Bronchial epithelial cell (primary cell): Measurements from ENCODE around the gene NTN3. TPM values are rescaled to one million over a fixed set of nuclear protein-coding genes. Genes with fewer than 3 reads are reported as not detected.
"Not testable (repeated sequence)": the region's sequence is repeated elsewhere in the genome, so short reads cannot be mapped to it uniquely, and the experiment has no call there.

Experiments
- DNase-seq: peaks from one replicate; pipeline ENCODE4 v3.0.0-alpha.2; 2010; ENCODE audit warnings: low read depth
- FAIRE-seq: peaks from 2 replicates; lab custom pipeline; 2011; peaks lifted over from hg19 to GRCh38; lab: Jason Lieb, UNC
- H3K27me3 ChIP-seq: 2 replicates; pipeline ENCODE4 v1.5.1; 2011; ENCODE audit warnings: low read length; ENCODE audit not compliant: control insufficient read depth, insufficient read depth
- H3K36me3 ChIP-seq: 2 replicates; pipeline ENCODE4 v1.5.1; 2011; ENCODE audit warnings: low read length; ENCODE audit not compliant: control insufficient read depth, insufficient read depth
- H3K4me3 ChIP-seq: 2 replicates; pipeline ENCODE4 v1.5.1; 2011; ENCODE audit warnings: mild to moderate bottlenecking, low read depth, low read length, control low read depth
- CTCF ChIP-seq: IDR thresholded peaks from 2 replicates; pipeline ENCODE4 v1.5.1; 2011; ENCODE audit warnings: mild to moderate bottlenecking, moderate library complexity, low read length, control low read depth, inconsistent platforms; ENCODE audit not compliant: insufficient read depth, severe bottlenecking
- total RNA-seq: library from RNA; depleted of rRNA; stranded (reverse); fragments of >200 nt; gene quantifications from 2 replicates; pipeline ENCODE4 v1.2.1, GENCODE V29; 2014

Gene NTN3
- total RNA-seq, 1 donor from 2014 or later: not detected

GRCh38 chr16:2476345-2476720, 5.2 kb downstream of the NTN3 start:
- no peaks in the 10 kb centered on the region for H3K36me3 ChIP-seq
- H3K4me3 ChIP-seq: no peak overlapping the region
- no peak for FAIRE-seq
- H3K27me3 ChIP-seq: no peaks in the 10 kb centered on the region
- TF ChIP-seq CTCF: no peak
- no peak for DNase-seq

GRCh38 chr16:2476741-2477140, 5.6 kb downstream of the NTN3 start:
- TF ChIP-seq CTCF: no peak
- no peaks in the 10 kb centered on the region for H3K36me3 ChIP-seq
- DNase-seq (no peak), FAIRE-seq (no peak)
- H3K4me3 ChIP-seq: no peak overlapping the region
- H3K27me3 ChIP-seq: no peaks in the 10 kb centered on the region

GRCh38 chr16:2477327-2477726, 6.2 kb downstream of the NTN3 start:
- H3K4me3 ChIP-seq: no peak overlapping the region
- no peaks in the 10 kb centered on the region for H3K36me3 ChIP-seq
- no peak for DNase-seq
- no peaks in the 10 kb centered on the region for H3K27me3 ChIP-seq
- no peak for TF ChIP-seq CTCF
- FAIRE-seq: no peak

GRCh38 chr16:2478279-2478678, 7.2 kb downstream of the NTN3 start:
- FAIRE-seq (no peak), DNase-seq (no peak)
- Histone ChIP-seq H3K36me3 (no peaks in the 10 kb centered on the region), H3K27me3 (no peaks in the 10 kb centered on the region), H3K4me3 (no peak overlapping the region)
- TF ChIP-seq CTCF: no peak

- H3K27me3 ChIP-seq, H3K36me3 ChIP-seq, H3K4me3 ChIP-seq, FAIRE-seq, DNase-seq: not testable (repeated sequence)
Observed at GRCh38 chr16:2479996-2480395, 8.9 kb downstream of the NTN3 start.

GRCh38 chr16:2480948-2481347, 9.9 kb downstream of the NTN3 start:
- Histone ChIP-seq H3K4me3 (no peak overlapping the region), H3K27me3 (no peaks in the 10 kb centered on the region), H3K36me3 (no peaks in the 10 kb centered on the region)
- FAIRE-seq (no peak), DNase-seq (no peak)
- no peak for TF ChIP-seq CTCF
